EH (cell line): Measurements from ENCODE around the gene ARID3B.
"Not testable (repeated sequence)": the region's sequence is repeated elsewhere in the genome, so short reads cannot be mapped to it uniquely, and the experiment has no call there.

Experiments used
- DNase-seq: peaks from one replicate; pipeline ENCODE4 v3.0.0-alpha.2; 2015; ENCODE audit warnings: low read depth

ARID3B gene

DNA sequence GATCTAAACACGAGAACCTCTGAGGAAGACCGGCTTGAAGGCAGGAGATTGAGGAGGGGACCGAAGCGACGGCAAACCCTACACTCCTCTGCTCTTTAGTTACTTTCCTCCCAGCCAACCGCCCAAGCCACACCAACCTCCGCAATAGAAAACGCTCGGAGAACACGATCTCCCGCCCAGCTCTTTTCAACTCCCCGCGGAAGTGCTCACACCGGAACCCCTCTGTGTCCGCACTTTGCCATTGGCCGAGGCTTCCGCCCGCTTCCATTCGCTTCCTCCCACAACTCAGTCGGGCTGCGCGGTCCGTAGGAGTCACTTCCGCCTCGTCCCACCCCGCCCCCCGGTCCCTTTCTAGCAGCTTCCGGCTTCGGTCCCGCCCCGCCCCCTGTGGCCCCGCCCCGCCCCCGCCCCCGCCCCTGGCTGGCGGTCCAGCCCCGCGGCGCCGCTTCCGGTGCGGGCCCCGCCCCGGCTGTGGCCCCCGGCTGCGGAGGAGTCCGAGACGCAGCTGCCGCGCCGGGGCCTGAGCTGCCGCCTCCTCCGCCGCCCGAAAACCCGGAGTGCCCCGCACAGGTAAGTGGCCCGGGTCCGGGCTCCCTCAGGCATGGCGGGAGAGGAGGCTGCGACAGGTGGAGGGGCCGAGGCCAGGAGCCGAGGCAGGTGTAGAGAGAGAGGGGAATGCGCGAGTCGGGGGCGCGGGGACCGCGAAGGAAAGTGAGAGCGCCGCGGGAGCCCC lies at the start of gene ARID3B:
Gene ARID3B (plus strand): TSS at position 460 of the 733 bp plus-strand sequence. CDS start 2,717 bp downstream, outside the sequence.
- DNase-seq: peak; percentile 98

GRCh38 chr15:74496648-74497047 lies 44.4 kb upstream of the ARID3B start:
- DNase-seq: no peak

DNA sequence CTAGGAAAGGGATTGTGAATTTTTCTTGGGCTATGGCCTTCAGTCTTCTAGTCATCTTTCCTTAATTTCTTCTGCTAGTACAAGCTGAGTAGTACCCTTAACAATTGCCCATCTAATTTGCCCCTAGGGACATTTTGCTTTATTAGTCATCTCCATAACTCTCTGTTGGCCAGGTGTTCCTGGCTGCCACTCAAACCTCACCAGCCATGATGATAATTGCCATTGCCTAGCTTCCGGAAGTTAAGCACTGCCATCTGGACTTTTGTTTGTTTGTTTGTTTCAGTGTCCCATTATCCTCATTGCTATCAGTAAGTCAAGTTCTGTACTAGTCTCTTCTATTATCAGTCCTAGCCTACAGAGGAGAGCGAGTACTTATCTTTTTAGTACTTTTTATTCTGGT lies 43.4 kb upstream of the ARID3B start:
- DNase-seq: peak; percentile 19

- DNase-seq: no peak
Observed at GRCh38 chr15:74499366-74499765, 41.7 kb upstream of the ARID3B start.

GRCh38 chr15:74500401-74500800 lies 40.6 kb upstream of the ARID3B start:
- no peak for DNase-seq

DNA sequence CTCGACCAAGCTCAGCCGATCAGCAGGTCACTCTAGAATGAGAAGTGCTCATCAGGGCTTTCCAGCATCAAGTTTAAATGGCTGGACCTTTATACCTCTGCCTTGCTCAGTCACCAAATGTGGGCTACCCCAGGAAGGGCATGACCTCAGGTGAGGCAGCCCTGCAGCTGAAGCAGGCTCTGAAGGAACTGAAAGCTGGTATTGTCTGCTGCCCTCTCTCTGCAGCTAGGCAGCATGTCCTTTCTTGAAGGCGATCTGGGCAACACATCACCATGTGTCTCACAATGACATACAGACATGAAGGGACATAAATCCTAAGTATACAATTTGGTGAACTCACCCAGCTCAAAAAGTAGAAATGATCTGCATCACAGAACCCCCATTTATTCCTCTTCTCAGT lies 38.7 kb upstream of the ARID3B start:
- DNase-seq: no peak

- peak; percentile 9 for DNase-seq
Observed at GRCh38 chr15:74504418-74504817, 36.6 kb upstream of the ARID3B start.

DNA sequence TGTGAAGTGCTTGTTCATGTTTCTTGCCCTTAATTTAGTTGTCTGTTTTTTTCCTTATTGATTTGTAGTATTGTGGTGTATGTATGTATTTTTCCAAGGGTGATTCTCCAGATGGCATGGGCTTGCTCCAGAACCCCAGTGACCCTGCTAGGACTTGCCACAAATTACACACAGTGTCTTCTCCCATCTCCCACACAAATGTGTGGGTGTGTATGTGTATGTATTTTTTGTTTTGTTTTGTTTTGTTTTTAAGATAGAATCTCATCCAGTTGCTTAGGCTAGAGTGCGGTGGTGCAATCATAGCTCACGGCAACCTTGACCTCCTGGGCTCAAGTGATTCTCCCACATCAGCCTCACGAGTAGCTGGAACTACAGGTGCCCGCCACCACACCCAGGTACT lies 36.2 kb upstream of the ARID3B start:
- no peak for DNase-seq

- DNase-seq: peak; percentile 65
Observed at GRCh38 chr15:74505837-74506514, 35.0 kb upstream of the ARID3B start.

GRCh38 chr15:74506515-74506840 lies 34.5 kb upstream of the ARID3B start:
- DNase-seq: no peak

GRCh38 chr15:74511583-74511982 lies 29.4 kb upstream of the ARID3B start:
- DNase-seq: no peak

DNA sequence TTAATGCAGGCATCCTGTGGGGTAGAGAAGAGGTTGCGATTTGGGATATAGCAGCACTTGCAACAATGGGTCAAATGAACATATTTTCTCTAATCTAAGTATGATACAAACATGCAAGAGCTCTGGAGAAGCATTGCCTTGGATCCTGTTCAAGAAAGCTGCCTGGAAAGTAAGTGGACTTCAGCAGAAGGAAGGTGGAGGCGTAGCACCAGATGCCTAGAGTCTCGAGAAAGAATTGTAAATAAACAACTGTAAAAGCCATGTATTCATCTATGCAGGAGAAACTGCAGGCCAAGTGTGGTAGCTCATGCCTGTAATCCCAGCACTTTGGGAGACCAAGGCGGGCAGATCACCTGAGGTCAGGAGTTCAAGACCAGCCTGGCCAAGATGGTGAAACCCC lies 27.0 kb upstream of the ARID3B start:
- DNase-seq: not testable (repeated sequence)

DNA sequence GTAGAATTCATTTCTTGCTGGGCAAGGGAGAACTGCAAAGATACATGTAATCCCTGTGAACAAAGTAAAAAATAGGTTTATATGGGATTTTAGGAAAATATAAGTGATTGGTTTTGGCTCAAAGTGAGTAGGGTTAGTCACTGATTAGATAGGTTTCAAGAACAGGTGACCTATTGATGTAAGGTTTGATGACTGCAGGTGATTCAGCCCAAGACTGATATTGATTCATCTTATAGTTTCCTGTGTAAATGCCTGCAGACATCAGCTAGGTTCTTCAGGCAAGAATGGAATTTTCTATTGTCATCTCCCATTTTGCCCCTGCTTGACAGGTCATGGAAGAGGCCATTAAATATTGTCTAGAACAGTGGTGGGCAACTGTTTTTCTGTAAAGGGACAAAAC lies 23.9 kb upstream of the ARID3B start:
- no peak for DNase-seq

GRCh38 chr15:74519311-74519710 lies 21.7 kb upstream of the ARID3B start:
- DNase-seq: peak; percentile 48

- no peak for DNase-seq
Observed at GRCh38 chr15:74520407-74520806, 20.6 kb upstream of the ARID3B start.

GRCh38 chr15:74523982-74524381 lies 17.0 kb upstream of the ARID3B start:
- peak; percentile 8 for DNase-seq

DNA sequence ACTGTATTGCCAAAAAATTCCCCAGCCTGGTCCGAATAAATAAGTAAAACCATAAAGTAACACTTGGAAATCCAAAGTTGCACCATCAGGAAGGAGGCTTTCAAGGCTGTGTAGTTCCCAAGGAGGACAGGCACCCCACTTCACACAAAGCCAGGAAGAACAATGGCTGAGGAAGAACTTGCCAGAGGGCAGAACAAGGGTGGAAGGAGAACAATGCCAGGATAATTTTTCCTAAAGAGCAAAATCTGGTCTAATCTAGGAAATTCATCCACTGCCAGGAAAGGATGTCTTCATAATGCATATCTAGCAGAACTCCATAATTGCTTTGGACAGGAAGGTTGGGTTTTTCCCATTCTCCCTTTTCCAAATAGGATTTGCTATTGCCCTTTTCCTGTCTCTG lies 15.7 kb upstream of the ARID3B start:
- DNase-seq: peak; percentile 21

DNA sequence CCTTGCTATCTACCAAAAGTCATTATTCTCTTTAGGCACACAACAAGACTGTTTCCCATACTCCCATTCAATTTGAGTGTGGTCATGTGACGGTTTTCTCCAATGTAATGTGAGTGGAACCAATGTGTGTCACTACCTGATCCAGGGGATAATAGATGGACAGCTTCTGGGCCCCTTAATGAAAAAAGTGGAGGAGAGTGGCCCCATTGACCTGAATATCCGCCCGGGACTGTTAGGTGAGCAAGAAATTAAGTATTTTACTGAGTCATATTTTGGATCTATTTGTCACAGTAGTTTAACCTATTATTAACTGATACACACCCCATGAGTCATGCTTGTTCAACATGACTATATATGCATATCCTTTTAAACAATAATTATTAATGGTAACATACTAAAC lies 15.1 kb upstream of the ARID3B start:
- peak; percentile 73 for DNase-seq

DNA sequence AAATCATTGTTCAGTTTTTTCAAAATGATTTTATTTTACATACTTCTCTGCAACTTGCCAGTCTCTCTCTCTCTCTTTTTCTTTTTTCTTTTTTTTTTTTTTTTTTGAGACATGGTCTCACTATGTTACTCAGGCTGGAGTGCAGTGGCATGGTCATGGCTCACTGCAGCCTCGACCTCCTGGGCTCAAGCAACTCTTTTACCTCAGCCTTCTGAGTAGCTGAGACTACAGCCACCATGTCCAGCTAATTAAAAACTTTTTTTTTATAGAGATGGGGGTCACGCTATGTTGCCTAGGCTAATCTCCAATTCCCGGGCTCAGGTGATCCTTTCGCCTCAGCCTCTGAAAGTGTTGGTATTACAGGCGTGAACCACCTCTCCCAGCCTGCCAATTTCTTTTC lies 12.1 kb upstream of the ARID3B start:
- DNase-seq: no peak

- DNase-seq: peak; percentile 54
Observed at GRCh38 chr15:74529921-74530320, 11.1 kb upstream of the ARID3B start.

GRCh38 chr15:74530771-74531143 lies 10.3 kb upstream of the ARID3B start:
- DNase-seq: no peak

DNA sequence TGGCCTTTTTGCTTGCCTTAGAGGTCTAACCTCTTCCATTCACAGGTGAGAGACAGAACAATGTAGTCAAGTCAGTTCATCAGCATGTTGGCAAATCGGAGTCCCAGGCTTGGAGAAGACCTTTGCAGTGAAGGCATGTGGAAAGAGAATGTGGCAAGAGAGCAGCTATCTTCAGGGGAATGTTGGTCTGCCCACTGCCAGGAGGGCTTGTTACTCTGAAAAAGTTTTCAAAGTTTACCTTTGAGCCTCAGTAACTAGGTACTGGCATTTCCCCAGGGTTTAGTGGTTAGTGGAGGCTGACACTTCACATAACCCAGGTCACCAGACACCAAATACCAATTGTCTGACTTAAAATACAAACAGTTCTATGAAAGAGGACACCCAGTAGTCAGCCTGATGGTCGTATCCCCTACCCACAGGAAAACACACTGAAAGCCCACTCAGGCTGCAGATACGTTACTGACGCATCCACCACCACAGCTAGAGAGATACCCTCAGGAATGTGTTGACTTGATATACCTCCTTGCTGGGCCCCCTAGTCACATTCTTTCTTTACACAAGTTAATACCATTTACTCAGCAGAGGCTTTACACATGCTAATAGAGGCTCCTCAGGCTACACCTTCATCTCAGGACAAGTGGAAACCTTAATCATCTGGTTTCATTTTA lies 9.7 kb upstream of the ARID3B start:
- DNase-seq: peak; percentile 87

DNA sequence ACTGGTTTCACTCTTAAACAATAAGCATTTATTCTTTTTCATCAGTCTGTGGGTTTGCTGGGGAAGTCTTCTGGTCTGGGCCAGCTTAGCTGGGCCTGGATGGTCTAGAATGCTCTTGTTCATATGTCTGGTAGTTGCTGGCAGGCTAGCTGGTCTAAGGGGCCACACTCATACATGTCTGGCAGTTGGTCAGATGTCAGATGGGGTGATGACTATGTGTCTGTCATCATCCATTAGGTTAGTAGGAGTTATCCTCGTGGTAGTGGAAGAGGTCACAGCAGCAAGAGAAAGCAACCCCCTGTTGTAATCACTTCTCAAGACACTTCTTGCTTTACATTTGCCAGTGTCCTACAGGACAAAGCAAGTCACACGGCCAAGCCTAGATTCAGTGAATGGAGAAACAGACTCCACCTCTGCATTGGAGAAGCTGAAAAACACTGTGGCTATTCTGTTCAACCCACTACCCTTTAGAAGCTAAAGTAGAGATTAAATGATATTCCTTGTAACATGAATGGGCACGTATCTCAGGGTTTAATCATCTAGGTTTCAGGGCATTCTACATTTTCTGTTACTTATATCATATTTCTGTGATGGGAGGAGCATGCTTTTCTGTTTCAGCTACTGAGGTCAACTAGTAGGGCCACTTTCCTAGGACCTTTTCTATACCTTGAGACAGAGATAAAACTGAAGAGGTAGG lies 5.5 kb upstream of the ARID3B start:
- DNase-seq: no peak
